K562 (cell line): ENCODE measurements around the gene MYBPHL. TPM values are rescaled to one million over a fixed set of nuclear protein-coding genes. Genes with fewer than 3 reads are reported as not detected.

Source experiments
- BMI1 ChIP-seq: fragments of 150-350 bp; IDR thresholded peaks from 2 replicates; pipeline ENCODE4 v1.6.1; 2014; ENCODE audit warnings: low read length
- ESRRA ChIP-seq: fragments of 450-650 bp; IDR thresholded peaks from 2 replicates; pipeline ENCODE4 v1.6.1; 2014; ENCODE audit warnings: low read depth, mild to moderate bottlenecking, moderate library complexity, borderline replicate concordance
- GABPA ChIP-seq: fragments of 200-800 bp; sonication (Bioruptor generic); conservative IDR thresholded peaks from 2 replicates; pipeline ENCODE4 v1.6.1; 2016; ENCODE audit warnings: low read depth, missing genetic modification characterization, missing compliant biosample characterization
- HNRNPLL ChIP-seq: fragments of 200-400 bp; formaldehyde crosslinking; IDR thresholded peaks from 2 replicates; pipeline ENCODE4 v1.6.1; 2017; ENCODE audit warnings: low read length, low read depth, mild to moderate bottlenecking; ENCODE audit not compliant: poor library complexity, severe bottlenecking
- KDM1A ChIP-seq, 2 experiments: fragments of 450-650 bp; IDR thresholded peaks; 2 replicates each; pipeline ENCODE4 v1.6.1; 2016; ENCODE audit warnings: mild to moderate bottlenecking in 2 of 2
- MXD1 ChIP-seq: fragments of 250-450 bp; sonication (Bioruptor Pico); IDR thresholded peaks from 2 replicates; pipeline ENCODE4 v1.8.0; 2021; ENCODE audit warnings: borderline replicate concordance, mild to moderate bottlenecking, moderate library complexity; ENCODE audit not compliant: poor library complexity, severe bottlenecking
- MXI1 ChIP-seq: IDR thresholded peaks from 2 replicates; pipeline ENCODE4 v1.6.1; 2011; ENCODE audit warnings: low read depth, mild to moderate bottlenecking, improper control_type of control experiment, low read length
- MYNN ChIP-seq, 2 experiments: sonication (generic); formaldehyde crosslinking in 1 of 2; IDR thresholded peaks; 2 replicates each; pipeline versions ENCODE4 v1.5.0 to v1.6.1; 2016 to 2020; ENCODE audit warnings: antibody characterized with exemption in 1 of 2, missing genetic modification reagents in 1 of 2
- PHF21A ChIP-seq: fragments of 450-650 bp; IDR thresholded peaks from 2 replicates; pipeline ENCODE4 v1.6.1; 2017; ENCODE audit warnings: low read depth, borderline replicate concordance
- PPARD ChIP-seq: fragments of 250-450 bp; sonication (Bioruptor Pico); IDR thresholded peaks from 2 replicates; pipeline ENCODE4 v1.8.0; 2022; ENCODE audit warnings: inconsistent platforms, mild to moderate bottlenecking, moderate library complexity
- TCF15 ChIP-seq: fragments of 250-450 bp; sonication (Bioruptor Pico); IDR thresholded peaks from 2 replicates; pipeline ENCODE4 v1.8.0; 2022; ENCODE audit warnings: moderate library complexity, mild to moderate bottlenecking, inconsistent platforms
- XRCC5 ChIP-seq: fragments of 200-400 bp; formaldehyde crosslinking; IDR thresholded peaks from 2 replicates; pipeline ENCODE4 v1.6.1; 2017; ENCODE audit warnings: low read depth, mild to moderate bottlenecking, low read length
- ZBTB8A ChIP-seq: fragments of 450-650 bp; IDR thresholded peaks from 2 replicates; pipeline ENCODE4 v1.6.1; 2018; ENCODE audit warnings: mild to moderate bottlenecking, moderate library complexity; ENCODE audit not compliant: partially characterized antibody
- ZFP1 ChIP-seq: fragments of 450-650 bp; formaldehyde crosslinking; IDR thresholded peaks from 2 replicates; pipeline ENCODE4 v1.4.0; 2020; ENCODE audit warnings: mild to moderate bottlenecking, mixed read lengths
- ZNF253 ChIP-seq: fragments of 250-450 bp; sonication (Bioruptor Pico); conservative IDR thresholded peaks from 2 replicates; pipeline ENCODE4 v1.6.1; 2021; ENCODE audit warnings: mild to moderate bottlenecking
- ZNF444 ChIP-seq: fragments of 250-450 bp; sonication (Bioruptor Pico); IDR thresholded peaks from 2 replicates; pipeline ENCODE4 v1.4.0; 2020; ENCODE audit warnings: mild to moderate bottlenecking, moderate library complexity
- polyA plus RNA-seq, 8 experiments: library from polyadenylated mRNA; depleted of rRNA in 4 of 8; stranded (reverse) in 5 of 8; unstranded in 3 of 8; fragments of >200 nt; fragmentation: Nextera tagmentation in 2 of 8; fragmentation: Illumina TruSeq in 1 of 8; extraction: Ambion mirVana in 2 of 8; extraction: Trizol in 1 of 8; gene quantifications; 2 replicates each; pipeline versions ENCODE4 v1.2.1 to v1.2.3, GENCODE V29; 2011 to 2014; ENCODE audit warnings: inconsistent platforms in 1 of 8, missing spikeins in 1 of 8
- total RNA-seq, 7 experiments: library from RNA; depleted of rRNA in 6 of 7; stranded (reverse); fragments of >200 nt in 6 of 7; fragmentation: Illumina TruSeq in 2 of 7; extraction: Trizol in 2 of 7; gene quantifications; 2 replicates each; pipeline versions ENCODE4 v1.2.1 to v1.2.3, GENCODE V29; 2011 to 2021; ENCODE audit warnings: low replicate concordance in 1 of 7
- TF ChIP-seq, protein P1 (sequence below): fragments of 200-800 bp; sonication (Bioruptor generic); IDR thresholded peaks from 2 replicates; pipeline ENCODE4 v1.6.1; 2016; ENCODE audit warnings: missing genetic modification characterization, missing compliant biosample characterization
- TF ChIP-seq, protein P2 (sequence below): fragments of 450-650 bp; IDR thresholded peaks from 2 replicates; pipeline ENCODE4 v1.6.1; 2016; ENCODE audit warnings: borderline replicate concordance

MYBPHL gene
- total and polyA plus RNA-seq, 9 of the 15 experiments (the other 6 are each of a cell fraction or from before 2014, with no cell fraction given) = 0.20 to 1.9 (median 0.33) TPM

DNA sequence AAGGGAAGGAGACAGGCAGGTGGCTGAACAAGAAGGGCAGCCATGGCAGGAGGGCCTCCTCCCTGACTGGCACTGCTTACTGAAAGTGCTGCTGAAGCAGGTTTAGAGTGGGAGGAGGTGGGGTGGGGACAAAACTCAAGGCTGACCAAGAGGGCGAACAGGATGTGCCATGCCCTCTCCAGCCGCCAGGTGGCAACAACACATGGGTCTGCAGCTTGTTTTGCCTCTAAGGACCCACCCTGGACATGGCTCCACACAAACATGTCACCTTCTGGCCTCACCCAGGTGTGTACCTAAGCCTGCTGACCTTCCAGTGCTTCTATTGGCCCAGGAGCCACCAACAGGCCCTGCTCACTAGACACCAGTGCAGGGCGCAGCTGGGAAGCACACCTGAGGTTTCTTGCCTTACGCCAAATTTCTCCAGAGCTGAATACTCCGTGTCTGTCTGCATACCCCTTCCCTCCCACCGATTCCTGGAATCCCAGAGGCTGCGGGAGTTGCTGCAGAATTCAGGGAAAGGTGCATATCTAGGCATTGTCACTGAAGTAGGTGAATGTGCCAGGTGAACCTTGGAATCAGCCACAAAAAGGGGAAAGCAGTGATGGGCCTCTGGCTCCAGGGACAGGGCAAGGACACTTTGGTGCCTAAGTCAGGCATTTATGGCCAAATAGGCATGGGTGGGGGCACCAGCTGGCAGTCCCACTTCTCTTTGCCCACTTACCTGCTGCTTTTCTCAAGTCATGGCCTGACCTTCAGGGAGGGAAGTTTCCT is 29.2 kb downstream of the MYBPHL start (continued):
- TF ChIP-seq GABPA (tag) = 0 out of 2 replicates have a peak, but pooled peaks have one; percentile 31
- no peak for TF ChIP-seq BMI1
- no peak for TF ChIP-seq KDM1A (IDR thresholded peaks at IDR 0.05)
- no peak for TF ChIP-seq MXD1
- TF ChIP-seq XRCC5 = peak; percentile 75; the same call in 1 of the 2 replicates
- TF ChIP-seq ZBTB8A = no peak
- no peak for TF ChIP-seq ZFP1 (CRISPR knock-in tag)
- TF ChIP-seq ZNF444 (CRISPR knock-in tag) = no peak
- TF ChIP-seq MXI1 = no peak
- no peak for TF ChIP-seq HNRNPLL
- no peak for TF ChIP-seq PPARD (CRISPR knock-in tag)
- no peak for TF ChIP-seq PHF21A
- TF ChIP-seq, protein P1, sequence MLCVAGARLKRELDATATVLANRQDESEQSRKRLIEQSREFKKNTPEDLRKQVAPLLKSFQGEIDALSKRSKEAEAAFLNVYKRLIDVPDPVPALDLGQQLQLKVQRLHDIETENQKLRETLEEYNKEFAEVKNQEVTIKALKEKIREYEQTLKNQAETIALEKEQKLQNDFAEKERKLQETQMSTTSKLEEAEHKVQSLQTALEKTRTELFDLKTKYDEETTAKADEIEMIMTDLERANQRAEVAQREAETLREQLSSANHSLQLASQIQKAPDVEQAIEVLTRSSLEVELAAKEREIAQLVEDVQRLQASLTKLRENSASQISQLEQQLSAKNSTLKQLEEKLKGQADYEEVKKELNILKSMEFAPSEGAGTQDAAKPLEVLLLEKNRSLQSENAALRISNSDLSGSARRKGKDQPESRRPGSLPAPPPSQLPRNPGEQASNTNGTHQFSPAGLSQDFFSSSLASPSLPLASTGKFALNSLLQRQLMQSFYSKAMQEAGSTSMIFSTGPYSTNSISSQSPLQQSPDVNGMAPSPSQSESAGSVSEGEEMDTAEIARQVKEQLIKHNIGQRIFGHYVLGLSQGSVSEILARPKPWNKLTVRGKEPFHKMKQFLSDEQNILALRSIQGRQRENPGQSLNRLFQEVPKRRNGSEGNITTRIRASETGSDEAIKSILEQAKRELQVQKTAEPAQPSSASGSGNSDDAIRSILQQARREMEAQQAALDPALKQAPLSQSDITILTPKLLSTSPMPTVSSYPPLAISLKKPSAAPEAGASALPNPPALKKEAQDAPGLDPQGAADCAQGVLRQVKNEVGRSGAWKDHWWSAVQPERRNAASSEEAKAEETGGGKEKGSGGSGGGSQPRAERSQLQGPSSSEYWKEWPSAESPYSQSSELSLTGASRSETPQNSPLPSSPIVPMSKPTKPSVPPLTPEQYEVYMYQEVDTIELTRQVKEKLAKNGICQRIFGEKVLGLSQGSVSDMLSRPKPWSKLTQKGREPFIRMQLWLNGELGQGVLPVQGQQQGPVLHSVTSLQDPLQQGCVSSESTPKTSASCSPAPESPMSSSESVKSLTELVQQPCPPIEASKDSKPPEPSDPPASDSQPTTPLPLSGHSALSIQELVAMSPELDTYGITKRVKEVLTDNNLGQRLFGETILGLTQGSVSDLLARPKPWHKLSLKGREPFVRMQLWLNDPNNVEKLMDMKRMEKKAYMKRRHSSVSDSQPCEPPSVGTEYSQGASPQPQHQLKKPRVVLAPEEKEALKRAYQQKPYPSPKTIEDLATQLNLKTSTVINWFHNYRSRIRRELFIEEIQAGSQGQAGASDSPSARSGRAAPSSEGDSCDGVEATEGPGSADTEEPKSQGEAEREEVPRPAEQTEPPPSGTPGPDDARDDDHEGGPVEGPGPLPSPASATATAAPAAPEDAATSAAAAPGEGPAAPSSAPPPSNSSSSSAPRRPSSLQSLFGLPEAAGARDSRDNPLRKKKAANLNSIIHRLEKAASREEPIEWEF = no peak
- TF ChIP-seq MYNN (IDR thresholded peaks at IDR 0.05) = peak; percentile 65; the same call in 1 of the 2 replicates
- no peak for TF ChIP-seq MYNN (CRISPR knock-in tag; IDR thresholded peaks at IDR 0.05)
- no peak for TF ChIP-seq TCF15
- no peak for TF ChIP-seq ZNF253 (CRISPR knock-in tag)
- TF ChIP-seq ESRRA = no peak
- TF ChIP-seq, protein P2, sequence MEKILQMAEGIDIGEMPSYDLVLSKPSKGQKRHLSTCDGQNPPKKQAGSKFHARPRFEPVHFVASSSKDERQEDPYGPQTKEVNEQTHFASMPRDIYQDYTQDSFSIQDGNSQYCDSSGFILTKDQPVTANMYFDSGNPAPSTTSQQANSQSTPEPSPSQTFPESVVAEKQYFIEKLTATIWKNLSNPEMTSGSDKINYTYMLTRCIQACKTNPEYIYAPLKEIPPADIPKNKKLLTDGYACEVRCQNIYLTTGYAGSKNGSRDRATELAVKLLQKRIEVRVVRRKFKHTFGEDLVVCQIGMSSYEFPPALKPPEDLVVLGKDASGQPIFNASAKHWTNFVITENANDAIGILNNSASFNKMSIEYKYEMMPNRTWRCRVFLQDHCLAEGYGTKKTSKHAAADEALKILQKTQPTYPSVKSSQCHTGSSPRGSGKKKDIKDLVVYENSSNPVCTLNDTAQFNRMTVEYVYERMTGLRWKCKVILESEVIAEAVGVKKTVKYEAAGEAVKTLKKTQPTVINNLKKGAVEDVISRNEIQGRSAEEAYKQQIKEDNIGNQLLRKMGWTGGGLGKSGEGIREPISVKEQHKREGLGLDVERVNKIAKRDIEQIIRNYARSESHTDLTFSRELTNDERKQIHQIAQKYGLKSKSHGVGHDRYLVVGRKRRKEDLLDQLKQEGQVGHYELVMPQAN = no peak
